Lower leg skin (tissue), 4 donors: ENCODE data around the gene MEGF8. TPM values are rescaled to one million over a fixed set of nuclear protein-coding genes. Genes with fewer than 3 reads are reported as not detected.

ENCODE experiments used
- DNase-seq, 2 donors: peaks; one replicate each; pipeline ENCODE4 v3.0.0-alpha.2; 2019; ENCODE audit warnings: low spot score in 2 of 2
- H3K4me3 ChIP-seq: fragments of 200-600 bp; sonication (generic); 2 replicates; pipeline ENCODE4 v1.5.1; 2017; ENCODE audit warnings: mild to moderate bottlenecking, low read depth; ENCODE audit not compliant: poor library complexity, severe bottlenecking
- POLR2A ChIP-seq, 2 donors: fragments of 450-650 bp; IDR thresholded peaks; one replicate each; pipeline ENCODE4 v1.6.1; 2016 to 2017; ENCODE audit warnings: antibody characterized with exemption in 2 of 2, mild to moderate bottlenecking in 1 of 2, moderate library complexity in 1 of 2
- WGBS, 2 donors: methylation state at CpG; one replicate each; pipeline ENCODE4 v1.1.5; 2018; 5-methylcytosine and 5-hydroxymethylcytosine counted together
- intact Hi-C: fragments of 100-400 bp; cut with DNase I; formaldehyde crosslinking; loops from one replicate; pipeline ENCODE4 v1.15.0; 2023; ENCODE audit warnings: low total_unique reads
- total RNA-seq, 4 donors: library from RNA; depleted of rRNA; stranded (reverse); fragments of >200 nt; gene quantifications; one replicate each; pipeline ENCODE4 v1.1.0, GENCODE V29; 2016
- TF ChIP-seq, protein P1 (sequence below), 3 donors: fragments of 450-650 bp; IDR thresholded peaks; one replicate each; pipeline ENCODE4 v1.5.1; 2016; ENCODE audit warnings: antibody characterized with exemption in 3 of 3, mild to moderate bottlenecking in 3 of 3, moderate library complexity in 2 of 3

The MEGF8 gene, protein sequence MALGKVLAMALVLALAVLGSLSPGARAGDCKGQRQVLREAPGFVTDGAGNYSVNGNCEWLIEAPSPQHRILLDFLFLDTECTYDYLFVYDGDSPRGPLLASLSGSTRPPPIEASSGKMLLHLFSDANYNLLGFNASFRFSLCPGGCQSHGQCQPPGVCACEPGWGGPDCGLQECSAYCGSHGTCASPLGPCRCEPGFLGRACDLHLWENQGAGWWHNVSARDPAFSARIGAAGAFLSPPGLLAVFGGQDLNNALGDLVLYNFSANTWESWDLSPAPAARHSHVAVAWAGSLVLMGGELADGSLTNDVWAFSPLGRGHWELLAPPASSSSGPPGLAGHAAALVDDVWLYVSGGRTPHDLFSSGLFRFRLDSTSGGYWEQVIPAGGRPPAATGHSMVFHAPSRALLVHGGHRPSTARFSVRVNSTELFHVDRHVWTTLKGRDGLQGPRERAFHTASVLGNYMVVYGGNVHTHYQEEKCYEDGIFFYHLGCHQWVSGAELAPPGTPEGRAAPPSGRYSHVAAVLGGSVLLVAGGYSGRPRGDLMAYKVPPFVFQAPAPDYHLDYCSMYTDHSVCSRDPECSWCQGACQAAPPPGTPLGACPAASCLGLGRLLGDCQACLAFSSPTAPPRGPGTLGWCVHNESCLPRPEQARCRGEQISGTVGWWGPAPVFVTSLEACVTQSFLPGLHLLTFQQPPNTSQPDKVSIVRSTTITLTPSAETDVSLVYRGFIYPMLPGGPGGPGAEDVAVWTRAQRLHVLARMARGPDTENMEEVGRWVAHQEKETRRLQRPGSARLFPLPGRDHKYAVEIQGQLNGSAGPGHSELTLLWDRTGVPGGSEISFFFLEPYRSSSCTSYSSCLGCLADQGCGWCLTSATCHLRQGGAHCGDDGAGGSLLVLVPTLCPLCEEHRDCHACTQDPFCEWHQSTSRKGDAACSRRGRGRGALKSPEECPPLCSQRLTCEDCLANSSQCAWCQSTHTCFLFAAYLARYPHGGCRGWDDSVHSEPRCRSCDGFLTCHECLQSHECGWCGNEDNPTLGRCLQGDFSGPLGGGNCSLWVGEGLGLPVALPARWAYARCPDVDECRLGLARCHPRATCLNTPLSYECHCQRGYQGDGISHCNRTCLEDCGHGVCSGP (N-terminal part only)
- total RNA-seq, result 10 to 100 TPM in 3 of 4 donors, 1 to 10 TPM in 1; 6.1 to 14.1 (median 12.0) TPM

DNA sequence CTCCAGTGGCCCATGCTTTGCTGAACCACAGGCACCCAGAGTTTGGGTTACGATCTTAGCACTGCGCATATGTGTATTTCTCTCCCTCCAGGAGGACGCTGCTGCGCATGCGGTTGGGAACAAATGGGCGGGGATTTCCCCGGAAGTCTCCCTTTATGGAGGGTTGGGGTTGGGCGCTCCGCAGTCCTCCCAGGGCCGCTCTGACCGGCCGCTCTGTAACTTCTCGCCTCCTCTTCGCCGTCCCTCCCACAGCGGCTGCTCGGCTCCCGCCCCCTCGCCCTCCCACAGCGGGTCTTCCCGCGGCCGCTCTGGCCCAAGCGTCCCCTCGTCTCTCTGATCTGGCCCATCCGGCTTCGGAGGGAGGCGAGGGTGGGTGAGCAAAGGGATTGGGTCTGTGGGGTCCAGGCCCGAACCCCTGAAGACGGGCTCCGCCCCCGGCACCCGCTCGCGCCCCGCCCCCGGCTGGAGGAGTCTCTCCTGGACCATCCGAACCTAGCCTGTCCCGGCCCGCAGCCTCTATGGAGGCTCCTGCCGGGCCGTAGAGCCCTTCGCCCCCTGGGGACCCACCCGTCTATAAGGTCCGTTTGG is at the start of gene MEGF8:
Gene MEGF8 (plus strand): TSS at position 328 of the 588 bp plus-strand sequence. CDS start 609 bp downstream, outside the sequence.
- DNase-seq, result peak; percentile 96 to 99
- peak within 1 kb of the TSS; percentile 82 for H3K4me3 ChIP-seq
- 1% methylated on average over 26 to 45 of the region's 45 CpGs for WGBS, 2 donors
- no peak for TF ChIP-seq POLR2A (IDR thresholded peaks at IDR 0.05)
- TF ChIP-seq, protein P1, sequence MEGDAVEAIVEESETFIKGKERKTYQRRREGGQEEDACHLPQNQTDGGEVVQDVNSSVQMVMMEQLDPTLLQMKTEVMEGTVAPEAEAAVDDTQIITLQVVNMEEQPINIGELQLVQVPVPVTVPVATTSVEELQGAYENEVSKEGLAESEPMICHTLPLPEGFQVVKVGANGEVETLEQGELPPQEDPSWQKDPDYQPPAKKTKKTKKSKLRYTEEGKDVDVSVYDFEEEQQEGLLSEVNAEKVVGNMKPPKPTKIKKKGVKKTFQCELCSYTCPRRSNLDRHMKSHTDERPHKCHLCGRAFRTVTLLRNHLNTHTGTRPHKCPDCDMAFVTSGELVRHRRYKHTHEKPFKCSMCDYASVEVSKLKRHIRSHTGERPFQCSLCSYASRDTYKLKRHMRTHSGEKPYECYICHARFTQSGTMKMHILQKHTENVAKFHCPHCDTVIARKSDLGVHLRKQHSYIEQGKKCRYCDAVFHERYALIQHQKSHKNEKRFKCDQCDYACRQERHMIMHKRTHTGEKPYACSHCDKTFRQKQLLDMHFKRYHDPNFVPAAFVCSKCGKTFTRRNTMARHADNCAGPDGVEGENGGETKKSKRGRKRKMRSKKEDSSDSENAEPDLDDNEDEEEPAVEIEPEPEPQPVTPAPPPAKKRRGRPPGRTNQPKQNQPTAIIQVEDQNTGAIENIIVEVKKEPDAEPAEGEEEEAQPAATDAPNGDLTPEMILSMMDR (IDR thresholded peaks at IDR 0.05), result peak in 1 of 3 donors; percentile 63
- intact Hi-C loops, result no loop called here

DNA sequence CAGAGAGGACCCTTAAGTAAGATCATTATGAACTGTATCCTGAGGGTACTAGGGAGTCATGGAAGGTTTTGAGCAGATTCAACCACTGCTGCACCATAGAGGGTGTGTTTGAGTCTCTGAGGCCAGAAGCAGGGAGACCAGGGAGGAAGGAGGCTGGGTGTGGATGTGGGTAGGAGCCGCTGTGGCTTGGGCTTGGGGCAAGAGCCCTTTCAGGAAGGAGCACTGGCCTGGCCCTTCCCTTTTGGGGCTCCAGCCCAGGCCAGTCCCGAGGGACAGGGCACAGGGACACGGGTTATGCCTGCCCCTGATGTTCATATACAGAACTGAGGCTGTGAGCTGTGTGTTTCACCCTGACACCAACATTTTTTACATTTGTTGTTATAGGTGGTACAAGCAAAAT is 49.2 kb upstream of the MEGF8 start:
- intact Hi-C loops, result no loop called here
- peak in 1 of 2 donors; percentile 85 for DNase-seq
- 43 to 46% methylated on average over 3 of the region's 3 CpGs for WGBS, 2 donors
- no peak overlapping the region for H3K4me3 ChIP-seq
- no peak for TF ChIP-seq POLR2A (IDR thresholded peaks at IDR 0.05)
- TF ChIP-seq, protein P1 (IDR thresholded peaks at IDR 0.05), result no peak

DNA sequence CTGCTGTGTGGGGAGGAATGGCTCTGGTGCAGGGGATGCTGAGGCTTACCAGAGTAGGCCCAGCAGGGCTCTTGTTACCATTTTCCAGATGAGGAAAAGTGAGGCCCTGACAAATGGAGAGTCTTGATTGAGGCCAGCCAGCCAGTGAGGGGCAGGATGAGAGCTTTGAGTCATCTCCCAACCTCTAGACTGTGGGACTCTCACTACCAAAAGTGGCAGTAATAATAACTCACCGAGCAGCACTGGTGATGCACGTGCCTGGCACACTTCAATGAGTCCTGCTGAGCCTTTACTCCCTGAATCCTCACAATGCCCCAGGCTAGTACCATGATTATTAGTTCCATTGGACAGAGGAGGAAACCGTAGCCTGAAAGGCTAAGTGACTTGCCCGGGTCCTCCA is 48.6 kb upstream of the MEGF8 start:
- intact Hi-C loops, result no loop called here
- 42% methylated on average over 4 of the region's 4 CpGs for WGBS, 2 donors
- no peak for DNase-seq
- TF ChIP-seq POLR2A (IDR thresholded peaks at IDR 0.05), result no peak
- TF ChIP-seq, protein P1 (IDR thresholded peaks at IDR 0.05), result no peak
- H3K4me3 ChIP-seq, result no peak overlapping the region

DNA sequence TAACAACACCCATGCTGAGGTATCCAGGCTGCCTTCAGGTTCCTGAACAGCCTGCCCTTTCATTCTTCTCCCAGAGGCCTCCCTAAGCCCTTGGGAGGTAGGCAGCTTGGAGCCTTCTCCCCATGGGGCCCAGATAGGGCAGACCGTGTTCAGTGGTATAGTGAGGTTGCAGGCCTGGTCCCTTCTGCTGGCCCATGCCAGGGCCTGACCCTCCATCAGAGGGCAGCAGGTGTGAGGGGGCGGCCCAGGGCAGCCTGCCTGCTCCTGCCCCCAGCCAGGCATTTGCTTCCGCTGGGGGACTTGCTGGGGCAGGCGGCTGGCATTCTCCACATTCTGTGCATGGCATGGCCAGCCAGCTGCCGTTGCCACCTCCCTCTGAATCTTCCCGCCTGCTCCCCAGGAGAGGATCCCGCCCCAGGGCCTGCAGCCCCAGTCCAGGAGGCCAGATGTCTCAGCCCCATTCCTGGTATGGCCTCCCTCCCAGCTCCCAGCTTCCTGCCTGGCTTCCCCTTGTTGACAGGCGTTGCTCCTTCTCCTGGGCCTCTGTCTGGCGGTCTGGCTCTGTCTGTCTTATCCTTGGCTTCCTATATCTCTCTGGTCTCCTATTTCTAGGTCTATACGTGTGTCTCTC is 47.5 kb upstream of the MEGF8 start:
- no peak for TF ChIP-seq POLR2A (IDR thresholded peaks at IDR 0.05)
- TF ChIP-seq, protein P1 (IDR thresholded peaks at IDR 0.05), result no peak
- intact Hi-C loops, result no loop called here
- DNase-seq, result peak in 1 of 2 donors; percentile 87
- 10 to 15% methylated on average over 7 to 10 of the region's 10 CpGs for WGBS, 2 donors
- H3K4me3 ChIP-seq, result no peak overlapping the region
